Smooth muscle cell of the brain vasculature (primary cell): ENCODE data around the gene ANKH.
"Not testable (repeated sequence)": the region's sequence is repeated elsewhere in the genome, so short reads cannot be mapped to it uniquely, and the experiment has no call there.

Experiments used
- DNase-seq: peaks from one replicate; pipeline ENCODE4 v3.0.0-alpha.2; 2012; ENCODE audit warnings: low read depth, low spot score

ANKH gene

GRCh38 chr5:14871214-14872069, at the start of gene ANKH:
Gene ANKH (minus strand): TSS chr5:14871778. CDS start chr5:14871447, 331 bp downstream.
- peak; percentile 33 for DNase-seq

- no peak for DNase-seq
These were observed 48.5 kb upstream of the ANKH start for GRCh38 chr5:14920121-14920520.

- DNase-seq: not testable (repeated sequence)
These were observed 47.5 kb upstream of the ANKH start for GRCh38 chr5:14919106-14919505.

GRCh38 chr5:14917719-14918118, 46.1 kb upstream of the ANKH start:
- no peak for DNase-seq

GRCh38 chr5:14915291-14915952, 43.8 kb upstream of the ANKH start:
- DNase-seq: no peak

GRCh38 chr5:14914623-14915260, 43.2 kb upstream of the ANKH start:
- DNase-seq: no peak

- DNase-seq: no peak
These were observed 42.6 kb upstream of the ANKH start for GRCh38 chr5:14914193-14914592.

- DNase-seq: no peak
These were observed 41.5 kb upstream of the ANKH start for GRCh38 chr5:14913096-14913495.

GRCh38 chr5:14912206-14912605, 40.6 kb upstream of the ANKH start:
- DNase-seq: no peak

- DNase-seq: no peak
These were observed 37.8 kb upstream of the ANKH start for GRCh38 chr5:14909369-14909768.

- DNase-seq: no peak
These were observed 36.6 kb upstream of the ANKH start for GRCh38 chr5:14908172-14908571.

GRCh38 chr5:14906628-14907027, 35.0 kb upstream of the ANKH start:
- DNase-seq: no peak

- no peak for DNase-seq
These were observed 31.4 kb upstream of the ANKH start for GRCh38 chr5:14902826-14903560.

- DNase-seq: no peak
These were observed 30.0 kb upstream of the ANKH start for GRCh38 chr5:14901462-14902051.

- DNase-seq: no peak
These were observed 29.3 kb upstream of the ANKH start for GRCh38 chr5:14900693-14901461.

GRCh38 chr5:14896131-14896530, 24.6 kb upstream of the ANKH start:
- no peak for DNase-seq

GRCh38 chr5:14895301-14895700, 23.7 kb upstream of the ANKH start:
- no peak for DNase-seq

GRCh38 chr5:14894748-14895147, 23.2 kb upstream of the ANKH start:
- no peak for DNase-seq

GRCh38 chr5:14893381-14893780, 21.8 kb upstream of the ANKH start:
- no peak for DNase-seq

- DNase-seq: no peak
These were observed 19.3 kb upstream of the ANKH start for GRCh38 chr5:14890846-14891245.
